Pancreas (tissue), 10 donors: Measurements from ENCODE around the gene ROBO1. TPM values are rescaled to one million over a fixed set of nuclear protein-coding genes. Genes with fewer than 3 reads are reported as not detected.

ENCODE experiments used
- ATAC-seq, 4 donors: fragments of 200-7000 bp; cut with Tn5 transposase; one replicate each; pipeline versions ENCODE4 v1.8.0 to v1.9.1; 2020; ENCODE audit warnings: mild to moderate bottlenecking in 4 of 4, moderate library complexity in 4 of 4
- DNase-seq, 6 donors: peaks; one replicate each; pipeline ENCODE4 v3.0.0-alpha.2; 2020
- FAIRE-seq: peaks from 2 replicates; lab custom pipeline; 2012; peaks lifted over from hg19 to GRCh38; lab: Jason Lieb, UNC
- H3K27ac ChIP-seq, 4 donors: fragments of 200-600 bp; sonication (generic); 1 replicate in 3 of 4; 2 replicates in 1 of 4; pipeline versions ENCODE4 v1.5.0 to v1.8.0; 2020
- H3K27me3 ChIP-seq, 4 donors: fragments of 200-600 bp; one replicate each; pipeline ENCODE4 v1.8.0; 2021
- H3K36me3 ChIP-seq, 3 donors: fragments of 200-600 bp; sonication (generic) in 1 of 3; one replicate each; pipeline versions ENCODE4 v1.5.0 to v1.8.0; 2020 to 2021
- H3K4me1 ChIP-seq, 3 donors: fragments of 200-600 bp; one replicate each; pipeline ENCODE4 v1.8.0; 2021
- H3K4me3 ChIP-seq, 4 donors: fragments of 200-600 bp; sonication (generic) in 2 of 4; one replicate each; pipeline versions ENCODE4 v1.5.0 to v1.8.0; 2020 to 2021
- H3K9me3 ChIP-seq, 4 donors: fragments of 200-600 bp; one replicate each; pipeline ENCODE4 v1.8.0; 2021
- CTCF ChIP-seq, 4 donors: fragments of 200-600 bp; sonication (generic) in 3 of 4; IDR thresholded peaks; one replicate each; pipeline versions ENCODE4 v1.5.0 to v1.8.0; 2021; ENCODE audit warnings: antibody characterized with exemption in 4 of 4
- WGBS, 2 donors: extraction: QIAGEN DNeasy Blood & Tissue Kit; methylation state at CpG; one replicate each; pipeline ENCODE4 v1.1.7; 2013; 5-methylcytosine and 5-hydroxymethylcytosine counted together
- intact Hi-C, 3 donors: fragments of 100-400 bp; cut with DNase I; formaldehyde crosslinking; loops; one replicate each; pipeline versions ENCODE4 v1.11.1 to v1.14.2; 2022
- polyA plus RNA-seq, 2 donors: library from polyadenylated mRNA; stranded (reverse); fragments of 200-250 nt; gene quantifications; one replicate each; pipeline ENCODE4 v1.2.3, GENCODE V29; 2013
- total RNA-seq, 6 donors: library from RNA; stranded (reverse); fragmentation: NEBNext Ultra II Directional in 4 of 6; extraction: Animal tissue kit (Norgen Biotek cat#: 25700) in 4 of 6; gene quantifications; one replicate each; pipeline versions ENCODE4 v1.2.1 to v1.2.4, GENCODE V29; 2021 to 2023
- donor health status: healthy with polysubstance abuse.
- donor health status: DM: no; HTN: no; CAD: no; lungs with moderate emphysema.
- donor health status: DM: no; HTN: no; CAD: no.
- donor health status: control.
- donor health status: control.
- donor health status: Bipolar disorder and iron deficiency.
- donor health status: DM: yes; HTN: yes; CAD: no.
- donor health status: DM: no; HTN: no; CAD: no.
- donor health status: DM: no; HTN: no; CAD: no.
- donor health status: DM: yes; HTN: yes; CAD: no.

Gene ROBO1
- total and polyA plus RNA-seq, 8 donors = 0.51 to 8.5 (median 2.8) TPM

GRCh38 chr3:78621061-78621716 is 1146.6 kb downstream of the ROBO1 start:
- no peak overlapping the region for H3K4me3 ChIP-seq
- H3K27ac ChIP-seq = no peak overlapping the region
- no peaks in the 10 kb centered on the region for H3K9me3 ChIP-seq
- intact Hi-C loops = no loop called here
- no peak for TF ChIP-seq CTCF (IDR thresholded peaks at IDR 0.05)
- H3K4me1 ChIP-seq = no peaks in the 10 kb centered on the region
- no peak for DNase-seq
- no peak for ATAC-seq
- 73 to 82% methylated on average over 3 of the region's 3 CpGs for WGBS, 2 donors
- H3K36me3 ChIP-seq = no peaks in the 10 kb centered on the region
- FAIRE-seq = no peak
- no peaks in the 10 kb centered on the region for H3K27me3 ChIP-seq

GRCh38 chr3:78614486-78614885 is 1153.3 kb downstream of the ROBO1 start:
- Histone ChIP-seq H3K9me3 (no peaks in the 10 kb centered on the region), H3K4me3 (no peak overlapping the region), H3K36me3 (no peaks in the 10 kb centered on the region), H3K27me3 (no peaks in the 10 kb centered on the region), H3K27ac (no peak overlapping the region), H3K4me1 (no peaks in the 10 kb centered on the region)
- ATAC-seq = no peak
- TF ChIP-seq CTCF (IDR thresholded peaks at IDR 0.05) = no peak
- intact Hi-C loops = no loop called here
- no peak for DNase-seq
- FAIRE-seq = no peak
- WGBS, 2 donors = 79 to 92% methylated on average over 12 of the region's 12 CpGs

- no peaks in the 10 kb centered on the region for H3K27me3 ChIP-seq
- H3K4me1 ChIP-seq = no peaks in the 10 kb centered on the region
- no peak overlapping the region for H3K27ac ChIP-seq
- no peaks in the 10 kb centered on the region for H3K36me3 ChIP-seq
- H3K9me3 ChIP-seq = no peaks in the 10 kb centered on the region
- TF ChIP-seq CTCF (IDR thresholded peaks at IDR 0.05) = no peak
- ATAC-seq (no peak), DNase-seq (no peak), FAIRE-seq (no peak)
- 20 to 36% methylated on average over 2 of the region's 2 CpGs for WGBS, 2 donors
- no peak overlapping the region for H3K4me3 ChIP-seq
- intact Hi-C loops = no loop called here
These were observed 1154.3 kb downstream of the ROBO1 start for GRCh38 chr3:78613421-78613879.

GRCh38 chr3:78611278-78611677 is 1156.5 kb downstream of the ROBO1 start:
- no peak overlapping the region for H3K4me3 ChIP-seq
- FAIRE-seq (no peak), ATAC-seq (no peak), DNase-seq (no peak)
- no peaks in the 10 kb centered on the region for H3K27me3 ChIP-seq
- intact Hi-C loops = no loop called here
- 85 to 87% methylated on average over 6 of the region's 6 CpGs for WGBS, 2 donors
- TF ChIP-seq CTCF (IDR thresholded peaks at IDR 0.05) = no peak
- H3K9me3 ChIP-seq = no peaks in the 10 kb centered on the region
- H3K4me1 ChIP-seq = no peaks in the 10 kb centered on the region
- H3K27ac ChIP-seq = no peak overlapping the region
- H3K36me3 ChIP-seq = no peaks in the 10 kb centered on the region

GRCh38 chr3:78610462-78611125 is 1157.2 kb downstream of the ROBO1 start:
- no peaks in the 10 kb centered on the region for H3K27me3 ChIP-seq
- WGBS, 2 donors = 46 to 61% methylated on average over 3 of the region's 3 CpGs
- no peaks in the 10 kb centered on the region for H3K9me3 ChIP-seq
- intact Hi-C loops = no loop called here
- no peak for FAIRE-seq
- no peaks in the 10 kb centered on the region for H3K4me1 ChIP-seq
- DNase-seq = no peak
- H3K4me3 ChIP-seq = no peak overlapping the region
- no peak overlapping the region for H3K27ac ChIP-seq
- ATAC-seq = no peak
- TF ChIP-seq CTCF (IDR thresholded peaks at IDR 0.05) = no peak
- H3K36me3 ChIP-seq = no peaks in the 10 kb centered on the region
